Testis (tissue), 2 donors: ENCODE data around the gene NRF1.

Source experiments
- POLR2A ChIP-seq: fragments of 450-650 bp; IDR thresholded peaks from one replicate; pipeline ENCODE4 v1.6.1; 2017; ENCODE audit warnings: antibody characterized with exemption, mild to moderate bottlenecking, moderate library complexity
- TF ChIP-seq, protein P1 (sequence below), 3 experiments: fragments of 450-650 bp in 2 of 3; fragments of 200-600 bp in 1 of 3; sonication (generic) in 1 of 3; IDR thresholded peaks; one replicate each; pipeline ENCODE4 v1.5.1; 2016 to 2019; ENCODE audit warnings: antibody characterized with exemption in 3 of 3, mild to moderate bottlenecking in 2 of 3, moderate library complexity in 1 of 3

DNA sequence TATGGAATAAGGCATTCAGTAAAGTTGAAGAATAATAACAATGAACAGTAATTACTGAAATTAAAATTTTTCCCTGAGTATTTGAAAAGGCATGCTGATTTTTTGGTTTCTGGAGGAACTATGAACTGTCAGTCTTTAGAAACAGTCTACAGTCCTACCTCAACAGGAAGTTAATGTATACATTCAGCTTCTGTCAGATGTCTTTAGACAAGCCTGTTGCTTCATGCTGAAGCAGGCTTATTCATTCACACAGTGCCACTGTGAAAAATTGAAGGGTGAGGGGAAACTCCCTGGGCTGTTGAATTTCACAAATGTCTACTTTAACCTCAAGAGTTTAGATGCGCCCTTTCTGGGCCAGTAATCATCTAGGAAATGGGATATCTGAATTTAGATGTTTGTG lies 3.5 kb downstream of the NRF1 start:
- TF ChIP-seq, protein P1, sequence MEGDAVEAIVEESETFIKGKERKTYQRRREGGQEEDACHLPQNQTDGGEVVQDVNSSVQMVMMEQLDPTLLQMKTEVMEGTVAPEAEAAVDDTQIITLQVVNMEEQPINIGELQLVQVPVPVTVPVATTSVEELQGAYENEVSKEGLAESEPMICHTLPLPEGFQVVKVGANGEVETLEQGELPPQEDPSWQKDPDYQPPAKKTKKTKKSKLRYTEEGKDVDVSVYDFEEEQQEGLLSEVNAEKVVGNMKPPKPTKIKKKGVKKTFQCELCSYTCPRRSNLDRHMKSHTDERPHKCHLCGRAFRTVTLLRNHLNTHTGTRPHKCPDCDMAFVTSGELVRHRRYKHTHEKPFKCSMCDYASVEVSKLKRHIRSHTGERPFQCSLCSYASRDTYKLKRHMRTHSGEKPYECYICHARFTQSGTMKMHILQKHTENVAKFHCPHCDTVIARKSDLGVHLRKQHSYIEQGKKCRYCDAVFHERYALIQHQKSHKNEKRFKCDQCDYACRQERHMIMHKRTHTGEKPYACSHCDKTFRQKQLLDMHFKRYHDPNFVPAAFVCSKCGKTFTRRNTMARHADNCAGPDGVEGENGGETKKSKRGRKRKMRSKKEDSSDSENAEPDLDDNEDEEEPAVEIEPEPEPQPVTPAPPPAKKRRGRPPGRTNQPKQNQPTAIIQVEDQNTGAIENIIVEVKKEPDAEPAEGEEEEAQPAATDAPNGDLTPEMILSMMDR (IDR thresholded peaks at IDR 0.05), result no peak
- TF ChIP-seq POLR2A, result no peak
